ENCODE measurements around the gene AKR1B15. TPM values are rescaled to one million over a fixed set of nuclear protein-coding genes. Genes with fewer than 3 reads are reported as not detected.

Gene AKR1B15
- total RNA-seq, 2 donors from 2014 or later, result 1.0 TPM; not detected in 1

- intact Hi-C loops (cut with DNase I), result loop anchor here (5.0 kb wide), 1 partner anchor 35 kb away; no protein-coding TSS in a partner anchor
- Histone ChIP-seq H3K36me3 (no peaks in the 10 kb centered on the region), H3K27me3 (replicated peaks; ENCODE audit: insufficient read depth) (no peaks in the 10 kb centered on the region), H3K4me3 (peak overlapping the region in 1 of 2 donors; percentile 12), H3K9me3 (no peaks in the 10 kb centered on the region), H3K4me1 (replicated peaks) (no peaks in the 10 kb centered on the region), H3K27ac (peak overlapping the region in 1 of 2 donors; percentile 18)
- DNase-seq (ENCODE audit: low spot score), result peak; percentile 62
- 6% methylated on average over 16 of the region's 16 CpGs for WGBS
- TF ChIP-seq POLR2A (IDR thresholded peaks at IDR 0.05) (no peak), CTCF (IDR thresholded peaks at IDR 0.05) (peak; percentile 47 to 85 (median 74)), POLR2AphosphoS5 (IDR thresholded peaks at IDR 0.05) (no peak)
Measured at GRCh38 chr7:134547397-134548054, 1.4 kb upstream of the AKR1B15 start.

DNA sequence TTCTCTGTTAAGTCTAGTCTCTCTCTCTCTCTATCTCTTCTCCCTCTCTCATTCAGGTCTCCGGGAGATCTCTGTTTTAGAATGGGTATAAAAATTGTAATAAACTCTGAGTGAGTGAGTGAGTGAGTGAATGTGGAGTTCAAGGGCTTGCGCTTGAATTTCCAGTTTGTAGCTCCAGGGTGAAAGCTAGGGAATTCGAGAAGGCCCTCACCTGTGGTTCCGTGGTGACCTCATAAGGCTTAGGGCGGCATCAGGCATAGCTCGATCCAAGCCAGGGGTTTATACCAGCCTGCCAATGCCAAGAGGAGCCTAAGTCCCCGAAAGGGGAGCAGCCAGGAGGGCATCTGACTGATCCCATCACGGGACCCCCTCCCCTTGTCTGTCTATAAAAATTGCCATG lies 456 bp downstream of the AKR1B15 start:
- WGBS, result 83% methylated on average over 8 of the region's 8 CpGs
- no peaks in the 10 kb centered on the region for H3K36me3 ChIP-seq
- TF ChIP-seq POLR2A (IDR thresholded peaks at IDR 0.05), result no peak
- TF ChIP-seq CTCF (IDR thresholded peaks at IDR 0.05), result no peak
- TF ChIP-seq POLR2AphosphoS5 (IDR thresholded peaks at IDR 0.05), result no peak
- no peak overlapping the region for H3K27ac ChIP-seq
- no peaks in the 10 kb centered on the region for H3K27me3 ChIP-seq (replicated peaks; ENCODE audit: insufficient read depth)
- no peak for DNase-seq (ENCODE audit: low spot score)
- intact Hi-C loops (cut with DNase I), result loop anchor here (5.0 kb wide), 1 partner anchor 37 kb away; no protein-coding TSS in a partner anchor
- H3K4me1 ChIP-seq (replicated peaks), result no peaks in the 10 kb centered on the region
- no peak overlapping the region for H3K4me3 ChIP-seq
- no peaks in the 10 kb centered on the region for H3K9me3 ChIP-seq

GRCh38 chr7:134552105-134552504 lies 3.2 kb downstream of the AKR1B15 start:
- Histone ChIP-seq H3K9me3 (no peaks in the 10 kb centered on the region), H3K4me1 (replicated peaks) (no peaks in the 10 kb centered on the region), H3K27me3 (replicated peaks; ENCODE audit: insufficient read depth) (no peaks in the 10 kb centered on the region), H3K36me3 (no peaks in the 10 kb centered on the region), H3K4me3 (no peak overlapping the region), H3K27ac (no peak overlapping the region)
- DNase-seq (ENCODE audit: low spot score), result no peak
- no peak for TF ChIP-seq POLR2A (IDR thresholded peaks at IDR 0.05)
- TF ChIP-seq CTCF (IDR thresholded peaks at IDR 0.05), result no peak
- TF ChIP-seq POLR2AphosphoS5 (IDR thresholded peaks at IDR 0.05), result no peak
- intact Hi-C loops (cut with DNase I), result loop anchor here (10.0 kb wide), 1 partner anchor 53 kb away; no protein-coding TSS in a partner anchor
- 77% methylated on average over 7 of the region's 7 CpGs for WGBS

DNA sequence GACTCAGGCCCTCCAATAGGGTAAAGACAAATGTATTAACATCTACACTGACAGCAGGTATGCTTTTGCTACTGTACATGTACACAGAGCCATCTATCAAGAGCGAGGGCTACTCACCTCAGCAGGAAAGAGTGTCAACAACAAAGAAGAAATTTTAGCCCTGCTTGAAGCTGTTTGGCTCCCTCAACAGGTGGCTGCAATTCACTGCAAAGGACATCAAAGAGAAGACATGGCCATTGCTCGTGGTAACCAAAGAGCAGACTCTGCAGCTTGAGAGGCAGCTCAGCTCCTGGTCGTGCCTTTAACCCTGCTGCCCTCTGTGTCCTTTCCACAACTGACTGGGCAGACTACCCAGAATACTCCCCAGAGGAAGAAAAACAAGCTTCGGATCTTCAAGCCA lies 5.1 kb downstream of the AKR1B15 start:
- WGBS, result 49% methylated on average over 4 of the region's 4 CpGs
- H3K9me3 ChIP-seq, result no peaks in the 10 kb centered on the region
- TF ChIP-seq POLR2A (IDR thresholded peaks at IDR 0.05) (no peak), CTCF (IDR thresholded peaks at IDR 0.05) (no peak), POLR2AphosphoS5 (IDR thresholded peaks at IDR 0.05) (no peak)
- no peaks in the 10 kb centered on the region for H3K27me3 ChIP-seq (replicated peaks; ENCODE audit: insufficient read depth)
- H3K4me3 ChIP-seq, result no peak overlapping the region
- no peaks in the 10 kb centered on the region for H3K4me1 ChIP-seq (replicated peaks)
- intact Hi-C loops (cut with DNase I), result loop anchor here (10.0 kb wide), 1 partner anchor 51 kb away; no protein-coding TSS in a partner anchor
- H3K36me3 ChIP-seq, result no peaks in the 10 kb centered on the region
- DNase-seq (ENCODE audit: low spot score), result no peak
- no peak overlapping the region for H3K27ac ChIP-seq
